Thymus (tissue), 11 donors: Measurements from ENCODE around the gene NME7. TPM values are rescaled to one million over a fixed set of nuclear protein-coding genes. Genes with fewer than 3 reads are reported as not detected.

ENCODE experiments used
- DNase-seq, 9 donors: peaks; one replicate each; pipeline ENCODE4 v3.0.0-alpha.2; 2013; ENCODE audit warnings: low spot score in 9 of 9, low read depth in 6 of 9, missing footprints in 1 of 9
- H3K27ac ChIP-seq, 2 donors: one replicate each; pipeline ENCODE4 v1.5.1; 2013; ENCODE audit warnings: control low read depth in 1 of 2, low read depth in 1 of 2, low read length in 1 of 2, mild to moderate bottlenecking in 1 of 2, moderate library complexity in 1 of 2
- H3K27me3 ChIP-seq, 2 donors: one replicate each; pipeline ENCODE4 v1.5.1; 2013; ENCODE audit warnings: low read length in 1 of 2; ENCODE audit not compliant: control insufficient read depth in 2 of 2, insufficient read depth in 1 of 2
- H3K36me3 ChIP-seq, 2 donors: one replicate each; pipeline ENCODE4 v1.5.1; 2013; ENCODE audit warnings: low read length in 1 of 2, mild to moderate bottlenecking in 1 of 2, moderate library complexity in 1 of 2; ENCODE audit not compliant: control insufficient read depth in 2 of 2, insufficient read depth in 2 of 2
- H3K4me1 ChIP-seq, 2 donors: one replicate each; pipeline ENCODE4 v1.5.1; 2013; ENCODE audit warnings: low read length in 2 of 2; ENCODE audit not compliant: control insufficient read depth in 2 of 2, insufficient read depth in 2 of 2
- H3K4me3 ChIP-seq, 2 donors: one replicate each; pipeline ENCODE4 v1.5.1; 2013; ENCODE audit warnings: low read length in 2 of 2, control low read depth in 1 of 2, mild to moderate bottlenecking in 1 of 2
- H3K9me3 ChIP-seq, 2 donors: one replicate each; pipeline ENCODE4 v1.5.1; 2013; ENCODE audit warnings: low read length in 1 of 2, mild to moderate bottlenecking in 1 of 2; ENCODE audit not compliant: control insufficient read depth in 2 of 2, insufficient read depth in 1 of 2
- WGBS: extraction: QIAGEN DNeasy Blood & Tissue Kit; methylation state at CpG from one replicate; pipeline ENCODE4 v1.1.7; 2013; 5-methylcytosine and 5-hydroxymethylcytosine counted together
- polyA plus RNA-seq: library from polyadenylated mRNA; stranded (reverse); fragments of 200-250 nt; gene quantifications from one replicate; pipeline ENCODE4 v1.2.3, GENCODE V29; 2013
- total RNA-seq: library from RNA; stranded (reverse); fragments of 120-200 nt; gene quantifications from one replicate; pipeline ENCODE4 v1.2.4, GENCODE V29; 2013
- donor health status: healthy.

Gene NME7
- total and polyA plus RNA-seq, 2 donors, result 14.9 to 16.1 TPM

DNA sequence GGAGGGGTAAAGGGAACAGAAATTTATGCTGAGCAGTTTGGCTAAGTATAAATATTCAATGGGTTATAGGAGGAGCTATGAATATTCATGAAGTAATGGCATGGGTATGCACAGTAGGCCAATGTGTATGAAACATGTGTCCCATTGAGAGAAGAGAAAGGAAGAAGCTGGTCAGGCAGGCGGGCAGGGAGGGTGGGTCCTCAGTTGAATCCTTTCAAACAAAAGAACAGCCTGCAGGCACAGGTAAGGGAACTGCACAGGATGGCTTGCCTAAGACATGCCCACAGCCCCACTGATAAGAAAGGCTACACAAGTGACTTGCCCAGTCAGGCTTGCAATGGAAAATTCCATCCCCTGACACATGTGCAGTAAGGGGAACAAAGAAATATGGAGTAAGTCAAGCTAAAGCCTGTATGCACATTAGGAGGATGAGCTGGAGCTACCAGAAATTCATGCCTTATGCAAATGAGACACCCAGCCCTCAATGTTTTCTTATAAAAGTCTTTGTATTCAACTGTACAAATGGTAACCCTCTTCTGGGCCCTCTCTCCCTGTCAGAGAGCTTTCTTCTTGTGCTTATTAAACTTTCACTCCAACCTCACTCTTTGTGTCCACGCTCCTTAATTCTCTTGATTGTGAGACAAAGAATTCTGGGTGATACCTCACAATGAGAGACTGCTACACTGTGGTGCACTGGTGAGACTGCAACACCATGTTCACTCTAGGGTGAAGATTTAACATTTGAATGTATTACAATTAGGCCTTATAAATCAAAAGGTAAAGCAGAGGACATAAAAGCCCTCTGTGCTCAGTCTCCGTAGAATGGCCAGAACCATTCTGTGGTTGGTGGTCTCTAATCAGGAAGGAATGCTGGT lies 164.6 kb downstream of the NME7 start:
- 98% methylated on average over 3 of the region's 3 CpGs for WGBS
- Histone ChIP-seq H3K36me3 (no peaks in the 10 kb centered on the region), H3K27ac (no peak overlapping the region), H3K4me3 (no peak overlapping the region), H3K4me1 (no peaks in the 10 kb centered on the region), H3K27me3 (no peaks in the 10 kb centered on the region), H3K9me3 (no peaks in the 10 kb centered on the region)
- DNase-seq, result no peak

- Histone ChIP-seq H3K9me3 (no peaks in the 10 kb centered on the region), H3K4me3 (no peak overlapping the region), H3K27ac (no peak overlapping the region), H3K4me1 (no peaks in the 10 kb centered on the region), H3K36me3 (no peaks in the 10 kb centered on the region), H3K27me3 (no peaks in the 10 kb centered on the region)
- 99% methylated on average over 5 of the region's 5 CpGs for WGBS
- DNase-seq, result no peak
These were observed 166.4 kb downstream of the NME7 start for GRCh38 chr1:169201084-169201619.

GRCh38 chr1:169200319-169200718 lies 167.3 kb downstream of the NME7 start:
- no peaks in the 10 kb centered on the region for H3K27me3 ChIP-seq
- H3K27ac ChIP-seq, result no peak overlapping the region
- no peaks in the 10 kb centered on the region for H3K4me1 ChIP-seq
- no peak overlapping the region for H3K4me3 ChIP-seq
- no peaks in the 10 kb centered on the region for H3K9me3 ChIP-seq
- no peak for DNase-seq
- H3K36me3 ChIP-seq, result no peaks in the 10 kb centered on the region

DNA sequence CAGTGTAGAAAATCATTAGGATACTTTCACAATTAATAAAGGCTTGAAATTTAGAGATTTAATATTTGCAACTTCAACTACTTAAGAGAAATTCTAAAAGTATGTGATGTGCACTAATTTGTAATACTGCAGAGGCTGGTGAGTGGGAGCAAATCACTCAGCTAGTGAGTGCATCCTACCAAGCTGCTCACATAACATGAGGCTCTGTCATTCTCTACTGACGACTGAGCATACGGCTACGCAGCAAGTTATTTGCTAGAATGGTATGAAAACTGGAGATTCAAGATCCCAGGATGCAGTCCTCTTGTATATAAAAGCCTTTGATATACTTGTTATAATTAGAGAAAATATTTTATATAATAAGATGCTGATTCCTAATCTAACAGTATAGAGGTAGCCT lies 171.0 kb downstream of the NME7 start:
- no peak overlapping the region for H3K4me3 ChIP-seq
- no peak for DNase-seq
- WGBS, result 98% methylated on average over 3 of the region's 3 CpGs

GRCh38 chr1:169196161-169196560 lies 171.4 kb downstream of the NME7 start:
- no peaks in the 10 kb centered on the region for H3K4me1 ChIP-seq

More for the DNA sequence above, 171.0 kb downstream of the NME7 start:
- no peaks in the 10 kb centered on the region for H3K9me3 ChIP-seq
- no peaks in the 10 kb centered on the region for H3K36me3 ChIP-seq
- H3K4me1 ChIP-seq, result no peaks in the 10 kb centered on the region
- H3K27me3 ChIP-seq, result no peaks in the 10 kb centered on the region
- no peak overlapping the region for H3K27ac ChIP-seq

GRCh38 chr1:169193191-169193850 lies 174.3 kb downstream of the NME7 start:
- 77% methylated on average over 4 of the region's 4 CpGs for WGBS
- H3K27ac ChIP-seq, result no peak overlapping the region
- DNase-seq, result no peak

More at GRCh38 chr1:169196161-169196560, 171.4 kb downstream of the NME7 start:
- no peaks in the 10 kb centered on the region for H3K36me3 ChIP-seq
- no peaks in the 10 kb centered on the region for H3K9me3 ChIP-seq
- 98% methylated on average over 3 of the region's 3 CpGs for WGBS
- DNase-seq, result no peak
- H3K27ac ChIP-seq, result no peak overlapping the region
- H3K4me3 ChIP-seq, result no peak overlapping the region
- H3K27me3 ChIP-seq, result no peaks in the 10 kb centered on the region

GRCh38 chr1:169186106-169186505 lies 181.5 kb downstream of the NME7 start:
- Histone ChIP-seq H3K36me3 (no peaks in the 10 kb centered on the region), H3K4me3 (no peak overlapping the region), H3K4me1 (no peaks in the 10 kb centered on the region), H3K27me3 (no peaks in the 10 kb centered on the region), H3K9me3 (no peaks in the 10 kb centered on the region), H3K27ac (no peak overlapping the region)
- no peak for DNase-seq
- 89% methylated on average over 1 of the region's 1 CpG for WGBS

More at GRCh38 chr1:169193191-169193850, 174.3 kb downstream of the NME7 start:
- Histone ChIP-seq H3K27me3 (no peaks in the 10 kb centered on the region), H3K36me3 (no peaks in the 10 kb centered on the region), H3K4me3 (no peak overlapping the region), H3K9me3 (no peaks in the 10 kb centered on the region), H3K4me1 (no peaks in the 10 kb centered on the region)

- Histone ChIP-seq H3K9me3 (no peaks in the 10 kb centered on the region), H3K36me3 (no peaks in the 10 kb centered on the region)
These were observed 182.8 kb downstream of the NME7 start for GRCh38 chr1:169184812-169185211.

GRCh38 chr1:169180174-169180573 lies 187.4 kb downstream of the NME7 start:
- no peak for DNase-seq
- Histone ChIP-seq H3K27ac (no peak overlapping the region), H3K4me3 (no peak overlapping the region), H3K9me3 (no peaks in the 10 kb centered on the region), H3K27me3 (no peaks in the 10 kb centered on the region), H3K4me1 (no peaks in the 10 kb centered on the region), H3K36me3 (no peaks in the 10 kb centered on the region)
- 96% methylated on average over 3 of the region's 3 CpGs for WGBS

More at GRCh38 chr1:169184812-169185211, 182.8 kb downstream of the NME7 start:
- 89% methylated on average over 1 of the region's 1 CpG for WGBS
- Histone ChIP-seq H3K4me3 (no peak overlapping the region), H3K27ac (no peak overlapping the region), H3K4me1 (no peaks in the 10 kb centered on the region), H3K27me3 (no peaks in the 10 kb centered on the region)
- no peak for DNase-seq
